Neural crest cell (in vitro differentiated cells): ENCODE measurements around the gene GPRC5C. TPM values are rescaled to one million over a fixed set of nuclear protein-coding genes. Genes with fewer than 3 reads are reported as not detected.

ENCODE experiments used
- DNase-seq: peaks from one replicate; pipeline ENCODE4 v3.0.0; 2021; ENCODE audit warnings: low read depth, mixed read lengths, low spot score
- H3K27ac Mint-ChIP-seq: one replicate; pipeline ENCODE4 v1.8.0; 2021; ENCODE audit warnings: mild to moderate bottlenecking, mixed read lengths; ENCODE audit not compliant: unreplicated experiment
- H3K27me3 Mint-ChIP-seq: 2 replicates; pipeline ENCODE4 v1.8.0; 2021; ENCODE audit warnings: low read depth, mild to moderate bottlenecking, mixed read lengths
- H3K36me3 Mint-ChIP-seq: 2 replicates; pipeline ENCODE4 v1.8.0; 2021; ENCODE audit warnings: low read depth, mild to moderate bottlenecking, mixed read lengths
- H3K4me1 Mint-ChIP-seq: 2 replicates; pipeline ENCODE4 v1.8.0; 2021; ENCODE audit warnings: mixed read lengths
- H3K4me3 Mint-ChIP-seq: one replicate; pipeline ENCODE4 v1.8.0; 2021; ENCODE audit warnings: mild to moderate bottlenecking, mixed read lengths
- H3K9me3 Mint-ChIP-seq: 2 replicates; pipeline ENCODE4 v1.8.0; 2021; ENCODE audit warnings: mixed read lengths
- total RNA-seq: library from RNA; stranded (reverse); gene quantifications from 2 replicates; pipeline ENCODE4 v1.2.1, GENCODE V29; 2021
- TF ChIP-seq, protein P1 (sequence below): fragments of 200-600 bp; sonication (generic); conservative IDR thresholded peaks from 2 replicates; pipeline ENCODE4 v1.5.0; 2021; ENCODE audit warnings: antibody characterized with exemption, mild to moderate bottlenecking

The GPRC5C gene
- total RNA-seq, 1 donor from 2014 or later = 4.6 TPM

DNA sequence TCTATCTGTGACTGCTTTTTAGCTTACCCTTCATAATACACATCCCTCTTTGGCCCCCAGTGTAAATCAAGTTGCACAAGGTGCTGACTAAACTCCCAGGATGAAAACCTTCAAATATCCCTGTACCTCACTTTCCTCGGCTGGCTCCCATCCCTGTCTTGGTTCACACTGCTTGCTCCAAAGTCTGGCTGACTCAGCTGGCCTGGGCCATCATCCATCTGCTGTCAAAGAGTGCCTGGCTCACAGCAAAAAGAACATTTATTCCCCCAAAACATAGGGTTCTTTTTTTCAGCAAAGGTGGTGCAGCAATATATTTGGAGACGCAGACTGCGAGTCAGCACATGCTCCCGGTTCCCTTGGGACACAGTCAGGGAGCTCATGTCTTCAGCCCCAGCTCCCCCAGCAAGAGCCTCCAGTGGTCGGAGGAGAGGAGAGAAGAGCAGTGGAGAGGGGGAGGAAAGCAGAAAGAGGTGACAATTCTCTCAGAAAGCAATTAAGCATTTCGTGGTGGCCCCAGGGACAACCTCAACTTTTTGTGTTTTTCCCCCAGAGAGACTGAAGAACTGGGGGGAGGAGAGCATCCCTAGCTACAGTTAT, 38.4 kb upstream of the GPRC5C start:
- Mint-ChIP-seq H3K4me1 (no peaks in the 10 kb centered on the region), H3K4me3 (no peak overlapping the region), H3K36me3 (no peaks in the 10 kb centered on the region), H3K27ac (no peak overlapping the region), H3K27me3 (no peaks in the 10 kb centered on the region), H3K9me3 (no peaks in the 10 kb centered on the region)
- no peak for DNase-seq
- TF ChIP-seq, protein P1, sequence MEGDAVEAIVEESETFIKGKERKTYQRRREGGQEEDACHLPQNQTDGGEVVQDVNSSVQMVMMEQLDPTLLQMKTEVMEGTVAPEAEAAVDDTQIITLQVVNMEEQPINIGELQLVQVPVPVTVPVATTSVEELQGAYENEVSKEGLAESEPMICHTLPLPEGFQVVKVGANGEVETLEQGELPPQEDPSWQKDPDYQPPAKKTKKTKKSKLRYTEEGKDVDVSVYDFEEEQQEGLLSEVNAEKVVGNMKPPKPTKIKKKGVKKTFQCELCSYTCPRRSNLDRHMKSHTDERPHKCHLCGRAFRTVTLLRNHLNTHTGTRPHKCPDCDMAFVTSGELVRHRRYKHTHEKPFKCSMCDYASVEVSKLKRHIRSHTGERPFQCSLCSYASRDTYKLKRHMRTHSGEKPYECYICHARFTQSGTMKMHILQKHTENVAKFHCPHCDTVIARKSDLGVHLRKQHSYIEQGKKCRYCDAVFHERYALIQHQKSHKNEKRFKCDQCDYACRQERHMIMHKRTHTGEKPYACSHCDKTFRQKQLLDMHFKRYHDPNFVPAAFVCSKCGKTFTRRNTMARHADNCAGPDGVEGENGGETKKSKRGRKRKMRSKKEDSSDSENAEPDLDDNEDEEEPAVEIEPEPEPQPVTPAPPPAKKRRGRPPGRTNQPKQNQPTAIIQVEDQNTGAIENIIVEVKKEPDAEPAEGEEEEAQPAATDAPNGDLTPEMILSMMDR = no peak

DNA sequence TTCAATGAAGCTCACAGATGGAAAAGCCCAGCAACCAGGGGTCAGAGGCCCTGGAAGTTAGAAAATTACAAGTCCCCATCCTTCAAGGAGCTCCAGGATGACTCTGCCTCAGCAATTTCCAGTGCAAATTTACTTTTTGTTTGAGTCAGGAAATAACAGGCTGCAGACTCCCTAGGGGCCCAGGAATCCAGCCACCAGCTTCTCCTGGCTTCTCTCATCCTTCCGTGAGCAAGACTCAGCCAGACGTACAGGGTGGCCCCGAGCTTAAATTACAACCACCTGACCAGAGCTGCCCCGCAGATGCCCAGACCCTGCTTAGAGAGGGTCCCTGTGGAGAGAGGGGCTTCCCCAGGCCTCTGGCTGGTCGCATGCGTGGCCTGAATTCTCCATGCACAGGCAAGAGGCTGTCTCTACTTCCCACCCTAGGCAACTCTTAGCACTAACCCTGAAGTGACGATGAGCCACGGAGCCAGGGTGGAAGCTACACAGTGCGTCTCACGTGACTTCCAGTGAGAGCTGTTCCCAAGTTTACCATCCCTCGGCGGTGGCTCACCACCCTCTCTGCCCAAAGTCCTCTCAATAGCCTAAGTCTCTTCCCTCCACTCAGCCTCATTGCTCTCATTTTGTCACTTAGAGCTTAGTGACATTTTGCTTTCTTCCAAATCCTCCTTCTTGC, 37.5 kb upstream of the GPRC5C start:
- no peaks in the 10 kb centered on the region for H3K27me3 Mint-ChIP-seq
- H3K9me3 Mint-ChIP-seq = no peaks in the 10 kb centered on the region
- no peaks in the 10 kb centered on the region for H3K36me3 Mint-ChIP-seq
- no peaks in the 10 kb centered on the region for H3K4me1 Mint-ChIP-seq
- TF ChIP-seq, protein P1 = no peak
- no peak for DNase-seq
- H3K4me3 Mint-ChIP-seq = no peak overlapping the region
- H3K27ac Mint-ChIP-seq = peak overlapping the region; percentile 66

DNA sequence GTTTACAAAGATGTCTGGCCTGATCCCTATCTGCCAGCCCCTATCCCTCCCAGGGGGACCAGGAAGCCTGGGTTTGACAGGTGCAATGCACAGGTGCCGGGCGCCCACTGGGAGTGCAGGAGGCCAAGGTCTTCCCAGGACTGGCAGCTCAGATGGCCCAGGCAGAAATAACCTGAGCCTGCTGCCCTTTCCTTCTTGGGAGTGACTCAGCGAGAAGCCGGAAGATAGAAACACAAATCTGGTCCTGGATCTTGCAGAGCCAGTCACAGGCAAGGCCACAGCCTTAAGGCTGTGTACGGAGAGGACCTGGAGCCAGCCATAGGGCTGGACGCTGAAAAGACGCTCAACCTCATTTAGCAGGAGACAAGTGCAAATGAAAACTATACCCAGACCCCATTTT, 36.9 kb upstream of the GPRC5C start:
- Mint-ChIP-seq H3K36me3 (no peaks in the 10 kb centered on the region), H3K4me1 (no peaks in the 10 kb centered on the region), H3K27ac (peak overlapping the region; percentile 66), H3K27me3 (no peaks in the 10 kb centered on the region), H3K4me3 (no peak overlapping the region), H3K9me3 (no peaks in the 10 kb centered on the region)
- TF ChIP-seq, protein P1 = no peak
- DNase-seq = no peak

DNA sequence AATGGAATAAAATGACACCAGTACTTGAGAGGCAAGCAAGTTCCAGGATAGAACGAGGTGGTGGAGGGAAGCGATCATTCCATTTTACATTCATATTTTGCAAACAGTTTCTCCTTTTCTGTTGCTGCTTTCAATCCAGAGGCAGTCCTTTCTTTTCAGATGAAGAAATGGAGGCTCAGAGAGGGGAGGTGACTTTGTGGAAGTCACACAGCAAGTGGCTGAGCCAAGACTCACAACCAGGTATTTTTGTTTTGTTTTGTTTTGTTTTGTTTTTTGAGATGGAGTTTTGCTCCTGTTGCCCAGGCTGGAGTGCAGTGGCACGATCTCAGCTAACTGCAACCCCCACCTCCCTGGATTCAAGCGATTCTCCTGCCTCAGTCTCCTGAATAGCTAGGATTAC, 35.3 kb upstream of the GPRC5C start:
- TF ChIP-seq, protein P1 = no peak
- H3K4me1 Mint-ChIP-seq = no peaks in the 10 kb centered on the region
- H3K36me3 Mint-ChIP-seq = no peaks in the 10 kb centered on the region
- H3K27ac Mint-ChIP-seq = no peak overlapping the region
- no peaks in the 10 kb centered on the region for H3K27me3 Mint-ChIP-seq
- H3K4me3 Mint-ChIP-seq = no peak overlapping the region
- DNase-seq = no peak
- no peaks in the 10 kb centered on the region for H3K9me3 Mint-ChIP-seq

DNA sequence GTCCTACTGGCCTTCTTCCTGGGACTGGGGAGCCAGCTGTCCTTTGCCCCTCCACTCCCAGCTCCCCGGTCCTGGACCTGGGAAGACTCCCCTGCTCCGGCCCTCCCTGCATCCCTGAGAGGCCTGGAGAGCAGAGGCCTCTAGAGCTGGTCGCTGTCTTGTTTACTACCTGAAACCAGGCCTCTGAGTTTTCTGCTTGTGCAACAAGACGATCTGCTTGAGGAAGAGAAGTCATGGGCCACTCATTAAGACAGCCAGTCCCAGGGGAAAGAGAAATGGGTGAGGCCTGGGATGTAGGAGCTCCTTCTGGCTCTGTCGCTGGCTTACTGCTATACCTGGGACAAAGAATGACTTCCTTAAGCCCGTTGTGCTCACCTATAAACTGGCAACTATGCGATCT, 29.8 kb upstream of the GPRC5C start:
- DNase-seq = no peak
- Mint-ChIP-seq H3K4me1 (peaks cover 10% of the 10 kb centered on the region), H3K4me3 (no peak overlapping the region), H3K36me3 (no peaks in the 10 kb centered on the region), H3K27me3 (no peaks in the 10 kb centered on the region), H3K9me3 (no peaks in the 10 kb centered on the region), H3K27ac (no peak overlapping the region)
- TF ChIP-seq, protein P1 = no peak
